CD4-positive, CD25-positive, alpha-beta regulatory T cell (primary cell): ENCODE results near the gene BCKDHA. TPM values are rescaled to one million over a fixed set of nuclear protein-coding genes. Genes with fewer than 3 reads are reported as not detected.
A peak's percentile ranks its signal among the peaks of the same experiment; 100 is the strongest.
"Not testable (repeated sequence)": the region's sequence is repeated elsewhere in the genome, so short reads cannot be mapped to it uniquely, and the experiment has no call there.

Experiments used
- ATAC-seq, 2 donors: fragments of 150-1000 bp; cut with Tn5 transposase; one replicate each; pipeline ENCODE4 v1.10.0; 2021; ENCODE audit warnings: low read depth in 2 of 2, moderate number of reproducible peaks in 2 of 2, moderate library complexity in 1 of 2
- DNase-seq, 3 donors: peaks; one replicate each; pipeline versions ENCODE4 v3.0.0 to v3.0.0-alpha.2; 2012 to 2022; ENCODE audit warnings: mixed read lengths in 1 of 3
- H3K27ac ChIP-seq: one replicate; pipeline ENCODE4 v1.7.0; 2013; ENCODE audit warnings: mild to moderate bottlenecking, low read length; ENCODE audit not compliant: insufficient read depth, poor library complexity, severe bottlenecking
- H3K27me3 ChIP-seq: one replicate; pipeline ENCODE4 v1.7.0; 2013; ENCODE audit warnings: low read length; ENCODE audit not compliant: control insufficient read depth, insufficient read depth
- H3K36me3 ChIP-seq: one replicate; pipeline ENCODE4 v1.7.0; 2013; ENCODE audit warnings: mild to moderate bottlenecking, low read length, moderate library complexity; ENCODE audit not compliant: control insufficient read depth, insufficient read depth
- H3K4me1 ChIP-seq: 2 replicates; pipeline ENCODE4 v1.7.0; 2013; ENCODE audit warnings: mild to moderate bottlenecking, low read length; ENCODE audit not compliant: insufficient read depth, control insufficient read depth, poor library complexity, severe bottlenecking
- H3K4me3 ChIP-seq: one replicate; pipeline ENCODE4 v1.7.0; 2013; ENCODE audit warnings: low read depth, mild to moderate bottlenecking, low read length, moderate library complexity
- H3K9me3 ChIP-seq, 2 experiments: 1 replicate in 1 of 2; 2 replicates in 1 of 2; pipeline ENCODE4 v1.7.0; 2013; ENCODE audit warnings: low read length in 2 of 2, mild to moderate bottlenecking in 1 of 2, moderate library complexity in 1 of 2; ENCODE audit not compliant: control insufficient read depth in 2 of 2
- H3K27ac Mint-ChIP-seq, 3 donors: one replicate each; pipeline ENCODE4 v1.8.0; 2020 to 2022; ENCODE audit warnings: mild to moderate bottlenecking in 3 of 3, mixed read lengths in 3 of 3, moderate library complexity in 2 of 3
- H3K27me3 Mint-ChIP-seq: one replicate; pipeline ENCODE4 v1.8.0; 2022; ENCODE audit warnings: mild to moderate bottlenecking, mixed read lengths
- H3K36me3 Mint-ChIP-seq: one replicate; pipeline ENCODE4 v1.8.0; 2020; ENCODE audit warnings: mixed read lengths
- H3K4me1 Mint-ChIP-seq, 4 donors: one replicate each; pipeline ENCODE4 v1.8.0; 2020 to 2022; ENCODE audit warnings: mixed read lengths in 4 of 4, mild to moderate bottlenecking in 1 of 4
- H3K4me3 Mint-ChIP-seq, 4 donors: one replicate each; pipeline ENCODE4 v1.8.0; 2020 to 2022; ENCODE audit warnings: mild to moderate bottlenecking in 4 of 4, mixed read lengths in 4 of 4, moderate library complexity in 3 of 4
- H3K9me3 Mint-ChIP-seq, 7 donors: one replicate each; pipeline ENCODE4 v1.8.0; 2020 to 2022; ENCODE audit warnings: mixed read lengths in 7 of 7, mild to moderate bottlenecking in 3 of 7, moderate library complexity in 2 of 7
- polyA plus RNA-seq, 4 donors: library from polyadenylated mRNA; unstranded; fragments of 300-500 nt; fragmentation: Illumina TruSeq; gene quantifications; one replicate each; pipeline ENCODE4 v1.2.3, GENCODE V29; 2021
- total RNA-seq: library from RNA; stranded (reverse); gene quantifications from one replicate; pipeline ENCODE4 v1.2.3, GENCODE V29; 2022

The BCKDHA gene
- total and polyA plus RNA-seq, 5 donors from 2014 or later = 14.3 to 66.0 (median 60.6) TPM

DNA sequence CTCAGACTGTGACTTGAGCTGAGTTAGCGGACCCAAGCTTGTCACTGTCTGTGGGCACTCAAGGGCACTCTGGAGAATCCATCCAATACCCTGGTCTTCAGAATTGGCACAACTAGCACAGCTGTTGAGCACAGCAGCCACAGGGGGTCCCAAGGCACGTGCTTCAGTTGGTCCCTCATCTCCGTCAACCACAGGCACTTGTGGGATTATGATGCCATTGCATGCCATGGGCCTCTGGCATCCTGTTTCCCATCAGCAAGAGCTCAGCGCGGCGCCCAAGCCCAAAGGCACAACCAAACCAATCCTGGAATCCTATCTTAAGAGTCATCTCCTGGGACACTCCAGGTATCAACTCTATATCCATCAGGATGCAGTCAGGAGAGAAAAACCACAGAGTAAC lies 33.3 kb downstream of the BCKDHA start:
- Mint-ChIP-seq H3K4me1 (peaks cover 4 to 25% (median 8%) of the 10 kb centered on the region in 4 donors), H3K36me3 (peaks cover 14% of the 10 kb centered on the region), H3K4me3 (no peak overlapping the region), H3K9me3 (no peaks in the 10 kb centered on the region), H3K27ac (no peak overlapping the region), H3K27me3 (no peaks in the 10 kb centered on the region)
- no peak for ATAC-seq
- Histone ChIP-seq H3K9me3 (no peaks in the 10 kb centered on the region), H3K27me3 (no peaks in the 10 kb centered on the region), H3K4me1 (peaks cover 13% of the 10 kb centered on the region), H3K36me3 (peaks cover 21% of the 10 kb centered on the region), H3K4me3 (no peak overlapping the region), H3K27ac (no peak overlapping the region)
- DNase-seq = no peak

- no peaks in the 10 kb centered on the region for H3K27me3 Mint-ChIP-seq
- H3K9me3 Mint-ChIP-seq = no peaks in the 10 kb centered on the region
- Histone ChIP-seq H3K4me3 (no peak overlapping the region), H3K4me1 (peaks cover 13% of the 10 kb centered on the region), H3K27me3 (no peaks in the 10 kb centered on the region), H3K9me3 (no peaks in the 10 kb centered on the region), H3K27ac (no peak overlapping the region), H3K36me3 (peaks cover 25% of the 10 kb centered on the region)
- ATAC-seq (no peak), DNase-seq (peak in 1 of 3 donors; percentile 44)
- H3K4me1 Mint-ChIP-seq = peaks cover 7 to 25% (median 12%) of the 10 kb centered on the region in 4 donors
- H3K4me3 Mint-ChIP-seq = peak overlapping the region in 1 of 4 donors; percentile 34
- peak overlapping the region in 2 of 3 donors; percentile 20 to 36 for H3K27ac Mint-ChIP-seq
- peaks cover 17% of the 10 kb centered on the region for H3K36me3 Mint-ChIP-seq
Observed at GRCh38 chr19:41431426-41432386, 34.1 kb downstream of the BCKDHA start.

DNA sequence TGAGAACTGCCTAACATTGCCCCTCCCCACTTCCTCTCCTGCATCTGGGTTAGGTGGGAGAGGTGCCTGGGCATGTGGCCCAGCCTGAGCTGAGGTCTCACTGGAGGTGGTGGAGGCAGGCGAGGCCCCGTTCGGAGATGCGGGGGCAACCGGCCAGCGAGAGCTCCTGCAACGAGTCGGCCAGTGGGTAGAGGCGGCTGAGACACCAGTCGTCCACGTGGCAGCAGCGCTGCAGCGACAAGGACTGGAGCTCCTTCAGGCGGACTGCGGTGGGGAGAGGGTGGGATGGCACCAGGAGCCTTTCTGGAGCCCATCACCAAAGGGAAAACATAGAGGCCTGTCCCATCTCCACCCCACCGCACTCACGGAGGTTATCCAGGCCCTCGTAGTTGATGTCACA lies 35.6 kb downstream of the BCKDHA start:
- Mint-ChIP-seq H3K9me3 (no peaks in the 10 kb centered on the region), H3K27me3 (no peaks in the 10 kb centered on the region), H3K4me3 (no peak overlapping the region), H3K4me1 (peaks cover 6 to 20% (median 12%) of the 10 kb centered on the region in 4 donors), H3K27ac (no peak overlapping the region), H3K36me3 (peaks cover 19% of the 10 kb centered on the region)
- Histone ChIP-seq H3K36me3 (peaks cover 25% of the 10 kb centered on the region), H3K9me3 (no peaks in the 10 kb centered on the region), H3K27ac (no peak overlapping the region), H3K4me1 (peaks cover 5% of the 10 kb centered on the region), H3K27me3 (no peaks in the 10 kb centered on the region), H3K4me3 (no peak overlapping the region)
- DNase-seq (no peak), ATAC-seq (no peak)

DNA sequence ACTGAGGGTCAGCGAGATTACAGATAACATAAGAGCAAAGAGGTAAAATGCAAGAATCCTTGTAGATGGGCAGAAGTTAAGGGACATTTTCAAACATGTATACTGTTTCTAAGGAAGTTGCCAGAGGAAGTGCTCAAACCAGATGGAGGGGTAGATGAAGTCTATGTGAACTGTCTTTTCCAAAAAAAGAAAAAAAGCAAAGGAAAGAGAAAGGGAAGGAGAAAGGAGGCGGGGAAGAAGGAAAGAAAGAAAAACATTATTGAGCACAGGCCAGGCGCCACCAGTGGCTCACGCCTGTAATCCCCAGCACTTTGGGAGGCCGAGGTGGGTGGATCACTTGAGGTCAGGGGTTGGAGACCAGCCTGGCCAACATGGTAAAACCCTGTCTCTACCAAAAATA lies 36.8 kb downstream of the BCKDHA start:
- no peak for ATAC-seq

DNA sequence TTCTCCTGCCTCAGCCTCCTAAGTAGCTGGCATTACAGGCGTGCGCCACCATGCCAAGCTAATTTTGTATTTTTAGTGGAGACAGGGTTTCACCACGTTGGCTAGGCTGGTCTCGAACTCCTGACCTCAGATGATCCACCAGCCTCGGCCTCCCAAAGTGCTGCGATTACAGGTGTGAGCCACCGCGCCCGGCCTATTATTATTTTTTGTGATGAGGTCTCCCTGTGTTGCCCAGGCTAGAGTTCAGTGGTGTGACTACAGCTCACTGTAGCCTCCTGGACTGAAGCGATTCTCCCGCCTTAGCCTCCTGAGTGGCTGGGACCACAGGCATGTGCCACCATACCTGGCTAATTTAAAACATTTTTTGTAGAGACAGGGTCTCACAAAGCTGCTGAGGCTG lies 37.8 kb downstream of the BCKDHA start:
- not testable (repeated sequence) for DNase-seq, H3K9me3 Mint-ChIP-seq, H3K27me3 ChIP-seq, H3K27ac ChIP-seq, H3K27me3 Mint-ChIP-seq, H3K4me1 ChIP-seq, H3K27ac Mint-ChIP-seq, H3K9me3 ChIP-seq, H3K4me3 Mint-ChIP-seq, ATAC-seq, H3K4me3 ChIP-seq
- H3K4me1 Mint-ChIP-seq = peaks cover 8 to 17% (median 11%) of the 10 kb centered on the region in 4 donors
- H3K36me3 Mint-ChIP-seq = peaks cover 23% of the 10 kb centered on the region
- H3K36me3 ChIP-seq = peaks cover 25% of the 10 kb centered on the region

More for the DNA sequence above, 36.8 kb downstream of the BCKDHA start:
- no peaks in the 10 kb centered on the region for H3K27me3 Mint-ChIP-seq
- no peak overlapping the region for H3K27ac ChIP-seq
- H3K4me1 Mint-ChIP-seq = peaks cover 8 to 17% (median 9%) of the 10 kb centered on the region in 4 donors
- no peaks in the 10 kb centered on the region for H3K9me3 Mint-ChIP-seq
- peaks cover 8% of the 10 kb centered on the region for H3K4me1 ChIP-seq
- H3K27me3 ChIP-seq = no peaks in the 10 kb centered on the region
- H3K27ac Mint-ChIP-seq = peak overlapping the region in 1 of 3 donors; percentile 97
- peaks cover 23% of the 10 kb centered on the region for H3K36me3 Mint-ChIP-seq
- H3K36me3 ChIP-seq = peaks cover 25% of the 10 kb centered on the region
- no peak for DNase-seq
- no peaks in the 10 kb centered on the region for H3K9me3 ChIP-seq
- no peak overlapping the region for H3K4me3 ChIP-seq
- peak overlapping the region in 1 of 4 donors; percentile 77 for H3K4me3 Mint-ChIP-seq

GRCh38 chr19:41435936-41436673 lies 38.5 kb downstream of the BCKDHA start:
- Histone ChIP-seq H3K4me3 (no peak overlapping the region), H3K36me3 (peaks cover 22% of the 10 kb centered on the region)

DNA sequence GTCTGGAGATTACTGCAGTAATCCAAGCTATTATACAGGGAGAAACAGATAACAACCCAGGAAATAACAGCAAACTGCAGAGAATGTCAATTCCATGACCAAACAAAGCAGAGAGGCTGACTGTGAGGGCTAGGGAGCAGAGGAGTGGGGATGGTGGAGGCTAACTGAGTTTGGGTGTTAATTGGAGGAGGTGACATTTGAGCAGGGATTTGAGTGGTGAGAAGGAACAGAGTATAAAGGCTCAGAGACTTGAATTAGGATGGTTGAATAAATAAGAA lies 39.0 kb downstream of the BCKDHA start:
- Mint-ChIP-seq H3K9me3 (no peaks in the 10 kb centered on the region), H3K4me1 (peaks cover 8 to 17% (median 13%) of the 10 kb centered on the region in 4 donors), H3K36me3 (peaks cover 21% of the 10 kb centered on the region), H3K4me3 (peak overlapping the region in 3 of 4 donors; percentile 38 to 81 (median 49)), H3K27ac (peak overlapping the region in 1 of 3 donors; percentile 31), H3K27me3 (peaks cover 4% of the 10 kb centered on the region)
- no peak overlapping the region for H3K4me3 ChIP-seq
- no peaks in the 10 kb centered on the region for H3K27me3 ChIP-seq
- H3K9me3 ChIP-seq = no peaks in the 10 kb centered on the region
- H3K4me1 ChIP-seq = peaks cover 10% of the 10 kb centered on the region
- H3K27ac ChIP-seq = no peak overlapping the region
- ATAC-seq = no peak
- no peak for DNase-seq
- H3K36me3 ChIP-seq = peaks cover 22% of the 10 kb centered on the region

More at GRCh38 chr19:41435936-41436673, 38.5 kb downstream of the BCKDHA start:
- peaks cover 8 to 17% (median 13%) of the 10 kb centered on the region in 4 donors for H3K4me1 Mint-ChIP-seq
- H3K4me3 Mint-ChIP-seq = peak overlapping the region in 2 of 4 donors; percentile 41 to 81
- H3K4me1 ChIP-seq = peaks cover 10% of the 10 kb centered on the region
- DNase-seq (no peak), ATAC-seq (no peak)
- H3K27me3 Mint-ChIP-seq = peaks cover 4% of the 10 kb centered on the region
- H3K9me3 ChIP-seq = no peaks in the 10 kb centered on the region
- peak overlapping the region in 1 of 3 donors; percentile 31 for H3K27ac Mint-ChIP-seq
- H3K9me3 Mint-ChIP-seq = no peaks in the 10 kb centered on the region
- H3K27me3 ChIP-seq = no peaks in the 10 kb centered on the region
- H3K36me3 Mint-ChIP-seq = peaks cover 23% of the 10 kb centered on the region
- H3K27ac ChIP-seq = no peak overlapping the region
